Measurements from ENCODE around the gene PODXL2. TPM values are rescaled to one million over a fixed set of nuclear protein-coding genes. Genes with fewer than 3 reads are reported as not detected.
"Not testable (repeated sequence)": the region's sequence is repeated elsewhere in the genome, so short reads cannot be mapped to it uniquely, and the experiment has no call there.

PODXL2 gene
- total RNA-seq, 3 donors from 2014 or later, result 3.4 to 5.9 (median 4.3) TPM

DNA sequence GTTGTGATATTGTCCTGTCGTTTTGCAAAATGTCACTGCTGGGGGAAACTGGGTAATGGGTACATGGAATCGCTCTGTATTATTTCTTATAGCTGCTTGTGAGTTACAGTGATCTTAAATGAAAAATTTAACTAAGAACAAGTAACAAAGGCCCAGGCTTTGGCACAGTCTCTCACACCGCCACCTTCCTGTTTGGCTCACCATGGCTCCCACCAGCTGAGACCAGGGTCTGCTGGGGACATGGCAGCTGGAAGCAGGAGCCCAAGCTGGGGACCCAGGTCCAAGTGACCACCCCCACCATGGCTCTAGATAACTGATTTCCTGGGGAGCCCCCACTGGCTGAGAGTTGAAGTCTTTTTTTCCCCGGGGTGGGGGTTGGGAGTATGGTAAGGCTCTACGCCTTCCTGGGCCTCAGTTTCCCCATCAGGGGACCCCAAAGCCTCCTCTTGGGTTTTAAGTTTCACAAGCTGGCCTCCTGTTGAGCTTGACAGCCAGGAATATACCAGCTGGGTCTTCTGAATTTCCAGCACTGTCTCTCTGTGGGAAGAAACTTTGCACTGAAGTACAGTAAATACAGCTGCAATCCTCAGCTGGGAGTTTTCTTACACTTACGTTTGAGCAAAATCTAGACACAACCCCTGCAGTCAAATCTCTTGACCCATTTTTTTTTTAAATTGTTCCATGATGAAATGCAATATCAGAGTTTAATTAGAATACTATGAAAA is 69.9 kb downstream of the PODXL2 start:
- H3K36me3 Mint-ChIP-seq (ENCODE audit: insufficient read depth), result no peaks in the 10 kb centered on the region
- ATAC-seq (no peak), DNase-seq (no peak)
- peaks cover 4% of the 10 kb centered on the region for H3K27me3 Mint-ChIP-seq (ENCODE audit: low read depth)
- peaks cover 6% of the 10 kb centered on the region for H3K9me3 Mint-ChIP-seq
- H3K4me3 Mint-ChIP-seq, result no peak overlapping the region
- peaks cover 3% of the 10 kb centered on the region for H3K4me1 Mint-ChIP-seq (ENCODE audit: low read depth)

- Mint-ChIP-seq H3K4me1 (ENCODE audit: low read depth) (peaks cover 3% of the 10 kb centered on the region), H3K4me3 (no peak overlapping the region), H3K9me3 (peaks cover 6% of the 10 kb centered on the region)
Observed at GRCh38 chr3:127699416-127700300, 70.7 kb downstream of the PODXL2 start.

DNA sequence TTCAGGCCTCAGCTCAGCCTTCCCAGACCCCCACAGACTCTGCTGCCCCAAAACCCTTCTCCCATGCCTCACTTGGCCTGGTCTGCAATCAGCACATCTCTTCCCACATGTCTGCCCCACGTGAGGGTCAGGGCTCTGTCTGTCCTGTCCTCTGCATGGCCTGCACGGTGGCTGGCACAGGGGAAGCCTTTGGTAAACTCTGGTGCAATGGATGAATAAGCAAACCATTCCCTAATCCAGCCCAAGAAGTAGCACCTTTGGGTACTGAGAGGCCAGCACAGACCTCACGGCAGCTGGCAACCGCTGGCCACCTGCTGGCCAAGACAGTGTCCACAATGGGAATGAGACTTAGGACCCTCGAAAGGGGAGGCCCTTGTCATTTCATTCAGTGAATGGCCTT is 71.4 kb downstream of the PODXL2 start:
- Mint-ChIP-seq H3K4me1 (ENCODE audit: low read depth) (peaks cover 3% of the 10 kb centered on the region), H3K9me3 (peaks cover 6% of the 10 kb centered on the region), H3K27me3 (ENCODE audit: low read depth) (peaks cover 4% of the 10 kb centered on the region), H3K4me3 (no peak overlapping the region), H3K36me3 (ENCODE audit: insufficient read depth) (no peaks in the 10 kb centered on the region)
- ATAC-seq (no peak), DNase-seq (no peak)

More at GRCh38 chr3:127699416-127700300, 70.7 kb downstream of the PODXL2 start:
- H3K27me3 Mint-ChIP-seq (ENCODE audit: low read depth), result peaks cover 4% of the 10 kb centered on the region
- no peaks in the 10 kb centered on the region for H3K36me3 Mint-ChIP-seq (ENCODE audit: insufficient read depth)
- DNase-seq (no peak), ATAC-seq (no peak)

- H3K4me1 Mint-ChIP-seq (ENCODE audit: low read depth), result peaks cover 3% of the 10 kb centered on the region
- peaks cover 4% of the 10 kb centered on the region for H3K27me3 Mint-ChIP-seq (ENCODE audit: low read depth)
- peaks cover 6% of the 10 kb centered on the region for H3K9me3 Mint-ChIP-seq
- no peak overlapping the region for H3K4me3 Mint-ChIP-seq
- H3K36me3 Mint-ChIP-seq (ENCODE audit: insufficient read depth), result no peaks in the 10 kb centered on the region
- DNase-seq (no peak), ATAC-seq (no peak)
Observed at GRCh38 chr3:127701280-127701911, 72.4 kb downstream of the PODXL2 start.

DNA sequence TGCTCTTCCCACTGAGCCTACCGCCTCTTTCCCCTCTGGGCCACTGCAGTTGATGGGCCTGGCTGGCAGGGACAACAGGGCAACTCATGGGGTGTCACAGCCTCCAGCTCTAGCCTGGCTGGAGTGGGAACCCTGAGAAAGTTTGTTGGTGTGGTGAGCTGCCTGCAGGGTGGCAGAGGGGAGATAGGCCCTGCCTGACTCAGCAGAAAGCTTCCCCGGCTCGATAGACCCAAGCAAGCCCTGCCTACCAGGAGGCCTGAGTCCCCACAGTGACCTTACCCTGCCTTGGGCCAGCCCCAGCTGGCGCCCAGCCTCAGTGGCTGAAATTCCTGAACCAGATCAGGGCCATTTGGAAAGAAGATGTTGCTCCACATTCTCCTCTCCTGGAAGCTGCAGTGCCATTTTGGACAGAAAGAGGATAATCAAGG is 73.2 kb downstream of the PODXL2 start:
- no peak overlapping the region for H3K4me3 Mint-ChIP-seq
- no peaks in the 10 kb centered on the region for H3K36me3 Mint-ChIP-seq (ENCODE audit: insufficient read depth)
- ATAC-seq (no peak), DNase-seq (no peak)
- peaks cover 6% of the 10 kb centered on the region for H3K9me3 Mint-ChIP-seq
- H3K4me1 Mint-ChIP-seq (ENCODE audit: low read depth), result peaks cover 3% of the 10 kb centered on the region
- peaks cover 4% of the 10 kb centered on the region for H3K27me3 Mint-ChIP-seq (ENCODE audit: low read depth)

DNA sequence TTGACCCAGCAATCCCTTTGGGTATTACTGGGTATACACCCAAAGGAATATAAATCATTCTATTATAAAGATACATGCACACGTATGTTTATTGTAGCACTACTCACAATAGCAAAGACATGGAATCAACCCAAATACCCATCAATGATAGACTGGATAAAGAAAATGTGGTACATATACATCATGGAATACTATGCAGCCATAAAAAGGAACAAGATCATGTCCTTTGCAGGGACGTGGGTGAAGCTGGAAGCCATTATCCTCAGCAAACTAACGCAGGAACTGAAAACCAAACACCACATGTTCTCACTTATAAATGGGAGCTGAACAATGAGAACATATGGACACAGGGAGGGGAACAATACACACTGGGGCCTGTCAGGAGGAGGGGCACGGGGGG is 75.9 kb downstream of the PODXL2 start:
- ATAC-seq; H3K4me3 Mint-ChIP-seq; H3K4me1 Mint-ChIP-seq (ENCODE audit: low read depth); H3K27me3 Mint-ChIP-seq (ENCODE audit: low read depth); H3K36me3 Mint-ChIP-seq (ENCODE audit: insufficient read depth); H3K9me3 Mint-ChIP-seq; DNase-seq: not testable (repeated sequence)

GRCh38 chr3:127706312-127706711 is 77.3 kb downstream of the PODXL2 start:
- DNase-seq (no peak), ATAC-seq (no peak)
- Mint-ChIP-seq H3K27me3 (ENCODE audit: low read depth) (peaks cover 4% of the 10 kb centered on the region), H3K4me3 (no peak overlapping the region), H3K4me1 (ENCODE audit: low read depth) (no peaks in the 10 kb centered on the region), H3K36me3 (ENCODE audit: insufficient read depth) (no peaks in the 10 kb centered on the region), H3K9me3 (peaks cover 6% of the 10 kb centered on the region)

- Mint-ChIP-seq H3K9me3 (peaks cover 6% of the 10 kb centered on the region), H3K4me3 (no peak overlapping the region), H3K36me3 (ENCODE audit: insufficient read depth) (no peaks in the 10 kb centered on the region), H3K4me1 (ENCODE audit: low read depth) (no peaks in the 10 kb centered on the region), H3K27me3 (ENCODE audit: low read depth) (peaks cover 4% of the 10 kb centered on the region)
- DNase-seq, result no peak
- no peak for ATAC-seq
Observed at GRCh38 chr3:127706785-127707351, 77.9 kb downstream of the PODXL2 start.

- Mint-ChIP-seq H3K36me3 (ENCODE audit: insufficient read depth) (no peaks in the 10 kb centered on the region), H3K27me3 (ENCODE audit: low read depth) (peaks cover 6% of the 10 kb centered on the region)
Observed at GRCh38 chr3:127707851-127708411, 78.9 kb downstream of the PODXL2 start.

DNA sequence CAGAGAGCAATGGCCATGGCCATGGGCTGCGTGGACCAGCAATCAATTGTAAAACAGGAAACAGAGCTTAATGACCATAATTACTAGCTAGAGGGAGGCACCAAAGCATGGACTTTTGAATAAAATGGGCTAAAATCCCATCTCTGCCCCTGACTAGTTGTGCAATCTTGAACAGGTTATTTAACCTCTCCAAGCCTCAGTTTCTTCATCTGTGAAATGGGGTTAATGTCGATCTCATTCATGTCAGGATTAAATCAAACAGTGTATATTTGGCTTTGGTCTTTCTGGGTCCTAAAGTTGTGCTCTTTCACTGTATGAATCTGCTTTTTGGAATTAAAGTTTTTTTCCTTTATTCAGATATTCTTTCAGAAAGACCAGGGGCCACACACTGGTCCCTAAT is 79.9 kb downstream of the PODXL2 start:
- ATAC-seq, result no peak
- Mint-ChIP-seq H3K36me3 (ENCODE audit: insufficient read depth) (no peaks in the 10 kb centered on the region), H3K4me1 (ENCODE audit: low read depth) (no peaks in the 10 kb centered on the region), H3K9me3 (peaks cover under 1% of the 10 kb centered on the region), H3K4me3 (no peak overlapping the region), H3K27me3 (ENCODE audit: low read depth) (peaks cover 7% of the 10 kb centered on the region)
- no peak for DNase-seq

More at GRCh38 chr3:127707851-127708411, 78.9 kb downstream of the PODXL2 start:
- Mint-ChIP-seq H3K4me1 (ENCODE audit: low read depth) (no peaks in the 10 kb centered on the region), H3K9me3 (peaks cover 6% of the 10 kb centered on the region), H3K4me3 (no peak overlapping the region)
- ATAC-seq (no peak), DNase-seq (no peak)

GRCh38 chr3:127709320-127710060 is 80.5 kb downstream of the PODXL2 start:
- H3K9me3 Mint-ChIP-seq, result no peaks in the 10 kb centered on the region
- no peak for DNase-seq
- no peaks in the 10 kb centered on the region for H3K36me3 Mint-ChIP-seq (ENCODE audit: insufficient read depth)
- no peak overlapping the region for H3K4me3 Mint-ChIP-seq
- no peak for ATAC-seq
- no peaks in the 10 kb centered on the region for H3K4me1 Mint-ChIP-seq (ENCODE audit: low read depth)
- H3K27me3 Mint-ChIP-seq (ENCODE audit: low read depth), result peaks cover 7% of the 10 kb centered on the region

GRCh38 chr3:127710155-127710941 is 81.4 kb downstream of the PODXL2 start:
- Mint-ChIP-seq H3K9me3 (no peaks in the 10 kb centered on the region), H3K36me3 (ENCODE audit: insufficient read depth) (no peaks in the 10 kb centered on the region), H3K4me3 (no peak overlapping the region), H3K4me1 (ENCODE audit: low read depth) (no peaks in the 10 kb centered on the region), H3K27me3 (ENCODE audit: low read depth) (peaks cover 7% of the 10 kb centered on the region)
- DNase-seq (no peak), ATAC-seq (no peak)
